Measurements from ENCODE around the gene WRAP53. TPM values are rescaled to one million over a fixed set of nuclear protein-coding genes. Genes with fewer than 3 reads are reported as not detected.

Gene WRAP53
- total RNA-seq: 11.8 and 13.5 TPM in 2 replicates

DNA sequence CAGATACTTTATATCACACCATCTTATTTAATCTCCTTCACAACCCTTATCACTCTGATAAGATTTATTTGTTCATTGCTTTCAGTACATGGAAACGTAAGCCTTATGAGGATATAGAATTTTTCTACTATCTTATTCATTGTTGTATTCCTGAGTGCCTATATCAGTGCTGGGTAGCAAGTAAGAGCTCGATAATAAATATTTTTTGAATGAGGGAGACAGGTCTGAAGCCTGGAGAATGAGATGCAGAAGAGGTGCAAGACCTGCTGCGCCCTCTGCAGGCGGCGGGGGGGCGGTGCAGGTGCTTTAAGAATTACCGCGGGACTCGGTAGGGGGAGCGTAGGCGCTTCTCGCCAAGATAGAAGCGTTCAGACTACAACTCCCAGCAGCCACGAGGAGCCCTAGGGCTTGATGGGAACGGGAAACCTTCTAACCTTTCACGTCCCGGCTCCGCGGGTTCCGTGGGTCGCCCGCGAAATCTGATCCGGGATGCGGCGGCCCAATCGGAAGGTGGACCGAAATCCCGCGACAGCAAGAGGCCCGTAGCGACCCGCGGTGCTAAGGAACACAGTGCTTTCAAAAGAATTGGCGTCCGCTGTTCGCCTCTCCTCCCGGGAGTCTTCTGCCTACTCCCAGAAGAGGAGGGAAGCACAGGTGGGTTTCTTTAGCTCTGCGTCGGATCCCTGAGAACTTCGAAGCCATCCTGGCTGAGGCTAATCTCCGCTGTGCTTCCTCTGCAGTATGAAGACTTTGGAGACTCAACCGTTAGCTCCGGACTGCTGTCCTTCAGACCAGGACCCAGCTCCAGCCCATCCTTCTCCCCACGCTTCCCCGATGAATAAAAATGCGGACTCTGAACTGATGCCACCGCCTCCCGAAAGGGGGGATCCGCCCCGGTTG lies at the start of gene WRAP53:
TSS of gene WRAP53 (plus strand) at position 570 of the 900 bp plus-strand sequence. CDS start at position 742, 172 bp downstream.

DNA sequence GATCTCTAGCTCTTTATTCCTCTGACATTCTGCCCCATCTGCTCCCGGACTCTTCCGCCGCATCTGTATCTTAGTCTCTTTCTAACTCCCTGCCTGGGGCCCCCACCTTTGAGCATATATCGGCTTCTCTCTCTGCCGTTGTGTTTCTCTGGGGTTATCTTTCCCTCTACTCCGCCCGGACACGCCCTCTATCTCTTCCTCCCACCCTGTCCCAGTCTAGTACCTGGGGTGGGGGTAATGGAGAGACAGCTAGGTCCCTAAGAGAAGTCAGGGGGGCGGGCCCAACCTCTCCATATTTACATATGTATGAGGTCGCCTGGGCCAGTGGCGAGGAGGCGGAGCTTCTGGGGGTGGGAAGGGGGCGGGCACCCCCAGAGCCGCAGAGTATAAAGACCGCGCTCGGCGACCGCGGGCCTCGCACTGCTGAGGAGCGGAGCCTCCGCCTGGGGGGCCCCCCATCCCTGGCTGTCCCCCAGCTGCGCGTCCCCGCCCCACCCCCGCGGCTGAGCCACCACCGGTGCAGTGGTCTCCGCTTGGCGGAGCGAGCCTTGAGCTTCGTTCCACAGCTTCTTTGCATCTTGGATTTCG lies 37.7 kb upstream of the WRAP53 start, which contains the start of gene ATP1B2:
TSS of gene ATP1B2 (plus strand) at position 418 of the 588 bp plus-strand sequence. CDS start 593 bp downstream, outside the sequence.

GRCh38 chr17:7687072-7687907 lies 987 bp upstream of the WRAP53 start, which contains the start of gene TP53:
Gene TP53, minus strand, starts transcription at chr17:7687490. Its CDS starts 10,896 bp downstream, at chr17:7676594.

GRCh38 chr17:7704601-7705268 lies 16.5 kb downstream of the WRAP53 start, which contains the start of gene EFNB3:
Gene EFNB3, plus strand, starts transcription at chr17:7705202. Its CDS starts 397 bp downstream, at chr17:7705599.

DNA sequence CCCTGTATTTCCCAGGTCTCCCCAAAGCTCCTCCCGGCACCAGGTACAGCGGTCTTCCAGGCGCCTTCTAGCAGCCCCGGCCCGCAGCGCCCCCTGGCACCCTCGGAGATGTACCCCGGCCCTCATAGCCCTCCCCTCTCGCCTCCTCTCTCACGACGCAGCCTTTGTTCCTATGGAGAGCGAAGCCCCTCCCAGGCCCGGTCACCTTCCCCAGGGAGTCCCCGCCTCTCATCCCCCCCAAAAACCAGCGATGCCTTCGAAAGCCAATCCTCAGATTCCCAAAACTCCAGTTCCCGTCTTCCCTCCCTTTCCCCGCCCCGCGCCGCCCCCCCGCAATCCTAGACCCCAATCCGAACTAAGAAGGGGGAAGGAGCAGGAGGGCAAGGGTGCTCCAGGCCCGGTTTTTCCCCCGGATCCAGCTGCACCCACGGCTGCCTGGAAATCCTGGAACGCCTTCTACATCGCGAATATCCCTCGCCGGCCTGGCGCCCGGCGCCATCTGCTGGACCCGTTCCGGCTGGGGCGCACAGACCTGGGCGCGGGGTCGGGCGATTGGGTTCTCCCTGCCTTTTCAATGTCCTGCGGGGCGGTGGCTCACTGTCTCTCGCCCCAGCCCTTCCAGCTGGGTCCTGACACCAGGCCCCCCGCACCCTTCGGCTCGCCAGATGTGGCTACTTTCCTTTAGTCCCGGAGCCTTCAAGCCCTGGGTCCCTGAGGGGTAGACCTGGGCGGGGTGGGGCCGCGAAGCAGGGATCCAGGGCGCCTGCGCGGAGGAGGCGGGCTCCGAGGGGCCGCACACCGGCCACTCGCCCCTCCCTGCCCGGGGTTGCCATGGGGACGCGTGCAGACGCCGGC lies 28.9 kb downstream of the WRAP53 start, which contains the start of gene DNAH2:
TSS of gene DNAH2 (plus strand) at position 844 of the 855 bp plus-strand sequence. CDS start 1,991 bp downstream, outside the sequence.

Other genes with a start within 250 kb of the WRAP53 start
- 0.38 and 0.65 TPM in 2 replicates for gene FGF11, start 249.0 kb upstream of the WRAP53 start, total RNA-seq
- gene CHRNB1, start 243.4 kb upstream of the WRAP53 start, total RNA-seq: 5.5 and 5.9 TPM in 2 replicates
- 26.4 and 32.3 TPM in 2 replicates for gene ZBTB4, start 208.8 kb upstream of the WRAP53 start, total RNA-seq
- not detected in 2 replicates for gene SLC35G6, start 207.0 kb upstream of the WRAP53 start, total RNA-seq
- gene POLR2A, start 204.1 kb upstream of the WRAP53 start, total RNA-seq: 128 and 163 TPM in 2 replicates
- 16.7 and 20.2 TPM in 2 replicates for gene TNFSF12, start 139.4 kb upstream of the WRAP53 start, total RNA-seq
- gene TNFSF13, start 129.7 kb upstream of the WRAP53 start, total RNA-seq: 1.3 and 2.5 TPM in 2 replicates
- 78.2 and 91.8 TPM in 2 replicates for gene SENP3, start 126.6 kb upstream of the WRAP53 start, total RNA-seq
- 5.5 and 7.5 TPM in 2 replicates for gene CD68, start 108.8 kb upstream of the WRAP53 start, total RNA-seq
- gene MPDU1, start 104.6 kb upstream of the WRAP53 start, total RNA-seq: 139 and 210 TPM in 2 replicates
- gene SOX15, start 98.4 kb upstream of the WRAP53 start, total RNA-seq: 0.33 TPM in 1 of 2 replicates, not detected in the other
- 35.9 and 44.5 TPM in 2 replicates for gene FXR2, start 73.6 kb upstream of the WRAP53 start, total RNA-seq
- 18.3 and 25.2 TPM in 2 replicates for gene SAT2, start 60.7 kb upstream of the WRAP53 start, total RNA-seq
- gene SHBG, start 58.3 kb upstream of the WRAP53 start, total RNA-seq: 0.19 TPM in 1 of 2 replicates, not detected in the other
- not detected in 2 replicates for gene ATP1B2, start 37.6 kb upstream of the WRAP53 start, total RNA-seq
- gene TP53, start 987 bp upstream of the WRAP53 start, total RNA-seq: 144 and 156 TPM in 2 replicates
- 1.1 and 1.6 TPM in 2 replicates for gene EFNB3, start 16.7 kb downstream of the WRAP53 start, total RNA-seq
- under 0.01 and 0.10 TPM in 2 replicates for gene DNAH2, start 29.3 kb downstream of the WRAP53 start, total RNA-seq
- gene KDM6B, start 145.7 kb downstream of the WRAP53 start, total RNA-seq: 5.3 and 5.6 TPM in 2 replicates
- 26.5 and 43.0 TPM in 2 replicates for gene TMEM88, start 166.6 kb downstream of the WRAP53 start, total RNA-seq
- 62.8 and 67.9 TPM in 2 replicates for gene NAA38, start 169.1 kb downstream of the WRAP53 start, total RNA-seq
- 9.5 and 12.0 TPM in 2 replicates for gene CYB5D1, start 169.5 kb downstream of the WRAP53 start, total RNA-seq
- gene CHD3, start 200.3 kb downstream of the WRAP53 start, total RNA-seq: 82.6 and 124 TPM in 2 replicates
- gene RNF227, start 227.8 kb downstream of the WRAP53 start, total RNA-seq: 0.76 and 0.98 TPM in 2 replicates
- gene KCNAB3, start 241.4 kb downstream of the WRAP53 start, total RNA-seq: 0.98 and 1.2 TPM in 2 replicates
- gene TRAPPC1, start 243.5 kb downstream of the WRAP53 start, total RNA-seq: 46.1 and 49.6 TPM in 2 replicates
- 20.3 and 21.0 TPM in 2 replicates for gene CNTROB, start 243.7 kb downstream of the WRAP53 start, total RNA-seq